Esophagus muscularis mucosa (tissue), 4 donors: ENCODE measurements around the gene GDPGP1. TPM values are rescaled to one million over a fixed set of nuclear protein-coding genes. Genes with fewer than 3 reads are reported as not detected.

Experiments
- DNase-seq: peaks from one replicate; pipeline ENCODE4 v3.0.0-alpha.2; 2017; ENCODE audit errors: extremely low spot score
- H3K27ac ChIP-seq, 4 donors: fragments of 200-600 bp; sonication (generic); replicated peaks in 1 of 4; 1 replicate in 3 of 4; 2 replicates in 1 of 4; pipeline ENCODE4 v1.5.1; 2016 to 2019; ENCODE audit warnings: mild to moderate bottlenecking in 1 of 4
- H3K27me3 ChIP-seq, 4 donors: fragments of 200-600 bp; sonication (generic); one replicate each; pipeline versions ENCODE4 v1.5.1 to v1.6.0; 2016 to 2019
- H3K36me3 ChIP-seq, 4 donors: fragments of 200-600 bp; sonication (generic); one replicate each; pipeline ENCODE4 v1.5.1; 2016 to 2019
- H3K4me1 ChIP-seq, 4 donors: fragments of 200-600 bp; sonication (generic); one replicate each; pipeline ENCODE4 v1.5.1; 2016 to 2019
- H3K4me3 ChIP-seq, 4 donors: fragments of 200-600 bp; sonication (generic); 1 replicate in 2 of 4; 2 replicates in 2 of 4; pipeline ENCODE4 v1.5.1; 2016 to 2019; ENCODE audit warnings: mild to moderate bottlenecking in 4 of 4, moderate library complexity in 1 of 4
- H3K9me3 ChIP-seq, 4 donors: fragments of 200-600 bp; sonication (generic); 1 replicate in 3 of 4; 2 replicates in 1 of 4; pipeline ENCODE4 v1.5.1; 2016 to 2019
- CTCF ChIP-seq, 3 experiments: fragments of 200-600 bp in 2 of 3; fragments of 450-650 bp in 1 of 3; sonication (generic) in 2 of 3; IDR thresholded peaks; one replicate each; pipeline ENCODE4 v1.5.1; 2017 to 2019; ENCODE audit warnings: antibody characterized with exemption in 3 of 3, mild to moderate bottlenecking in 2 of 3, moderate library complexity in 1 of 3
- EP300 ChIP-seq: sonication (generic); formaldehyde crosslinking; IDR thresholded peaks from one replicate; pipeline ENCODE4 v1.6.1; 2017; ENCODE audit warnings: antibody characterized with exemption
- POLR2A ChIP-seq: fragments of 450-650 bp; IDR thresholded peaks from one replicate; pipeline ENCODE4 v1.6.1; 2017; ENCODE audit warnings: antibody characterized with exemption, moderate library complexity, mild to moderate bottlenecking, low read depth
- POLR2AphosphoS5 ChIP-seq, 2 donors: sonication (generic); formaldehyde crosslinking; IDR thresholded peaks; one replicate each; pipeline ENCODE4 v1.6.1; 2017; ENCODE audit warnings: antibody characterized with exemption in 2 of 2
- WGBS: methylation state at CpG from one replicate; pipeline ENCODE4 v1.1.5; 2018; 5-methylcytosine and 5-hydroxymethylcytosine counted together
- intact Hi-C: fragments of 100-400 bp; cut with DNase I; formaldehyde crosslinking; loops from one replicate; pipeline ENCODE4 v1.15.1; 2023
- total RNA-seq, 4 donors: library from RNA; depleted of rRNA; stranded (reverse); fragments of >200 nt; gene quantifications; one replicate each; pipeline versions ENCODE4 v1.1.0 to v1.2.1, GENCODE V29; 2016

Gene GDPGP1
- total RNA-seq, 4 donors from 2014 or later: 3.8 to 7.4 (median 5.3) TPM

GRCh38 chr15:90221246-90221900, 12.6 kb upstream of the GDPGP1 start:
- H3K9me3 ChIP-seq: no peaks in the 10 kb centered on the region
- no peak overlapping the region for H3K4me3 ChIP-seq
- H3K4me1 ChIP-seq: peaks cover 12 to 45% (median 29%) of the 10 kb centered on the region in 4 donors
- H3K27ac ChIP-seq: peak overlapping the region; percentile 66 to 75 (median 70)
- intact Hi-C loops: no loop called here
- no peaks in the 10 kb centered on the region for H3K27me3 ChIP-seq
- WGBS: 51% methylated on average over 10 of the region's 14 CpGs
- TF ChIP-seq POLR2AphosphoS5 (IDR thresholded peaks at IDR 0.05) (peak; percentile 61 to 66), POLR2A (no peak), EP300 (no peak), CTCF (IDR thresholded peaks at IDR 0.05) (peak; percentile 87 to 89 (median 87))
- DNase-seq: no peak
- H3K36me3 ChIP-seq: peaks cover 39 to 76% (median 65%) of the 10 kb centered on the region in 4 donors

GRCh38 chr15:90222547-90222946, 11.5 kb upstream of the GDPGP1 start:
- intact Hi-C loops: no loop called here
- H3K4me3 ChIP-seq: no peak overlapping the region
- H3K4me1 ChIP-seq: peaks cover 12 to 45% (median 29%) of the 10 kb centered on the region in 4 donors
- DNase-seq: no peak
- TF ChIP-seq CTCF (IDR thresholded peaks at IDR 0.05): no peak
- TF ChIP-seq POLR2AphosphoS5 (IDR thresholded peaks at IDR 0.05): no peak
- no peak for TF ChIP-seq EP300
- TF ChIP-seq POLR2A: no peak
- H3K9me3 ChIP-seq: no peaks in the 10 kb centered on the region
- no peak overlapping the region for H3K27ac ChIP-seq
- H3K27me3 ChIP-seq: no peaks in the 10 kb centered on the region
- WGBS: 68% methylated on average over 2 of the region's 2 CpGs
- H3K36me3 ChIP-seq: peaks cover 40 to 82% (median 68%) of the 10 kb centered on the region in 4 donors

- H3K36me3 ChIP-seq: peaks cover 44 to 82% (median 69%) of the 10 kb centered on the region in 4 donors
- H3K27me3 ChIP-seq: no peaks in the 10 kb centered on the region
- TF ChIP-seq POLR2AphosphoS5 (IDR thresholded peaks at IDR 0.05) (no peak), EP300 (no peak)
- H3K4me3 ChIP-seq: no peak overlapping the region
- peaks cover 12 to 51% (median 34%) of the 10 kb centered on the region in 4 donors for H3K4me1 ChIP-seq
- H3K27ac ChIP-seq: no peak overlapping the region
- H3K9me3 ChIP-seq: no peaks in the 10 kb centered on the region
- intact Hi-C loops: no loop called here
- no peak for DNase-seq
- WGBS: 90% methylated on average over 14 of the region's 22 CpGs
Observed at GRCh38 chr15:90223441-90224165, 10.4 kb upstream of the GDPGP1 start.

GRCh38 chr15:90225047-90225446, 9.0 kb upstream of the GDPGP1 start:
- Histone ChIP-seq H3K36me3 (peaks cover 47 to 93% (median 83%) of the 10 kb centered on the region in 4 donors), H3K4me3 (no peak overlapping the region), H3K4me1 (peaks cover 16 to 52% (median 36%) of the 10 kb centered on the region in 4 donors), H3K9me3 (no peaks in the 10 kb centered on the region), H3K27ac (no peak overlapping the region), H3K27me3 (no peaks in the 10 kb centered on the region)
- DNase-seq: no peak
- no peak for TF ChIP-seq POLR2A
- no peak for TF ChIP-seq POLR2AphosphoS5 (IDR thresholded peaks at IDR 0.05)
- no peak for TF ChIP-seq CTCF (IDR thresholded peaks at IDR 0.05)
- TF ChIP-seq EP300: no peak
- WGBS: 91% methylated on average over 16 of the region's 17 CpGs
- intact Hi-C loops: no loop called here

GRCh38 chr15:90225504-90226234, 8.3 kb upstream of the GDPGP1 start:
- TF ChIP-seq EP300 (no peak), POLR2AphosphoS5 (IDR thresholded peaks at IDR 0.05) (no peak), POLR2A (no peak), CTCF (IDR thresholded peaks at IDR 0.05) (no peak)
- peaks cover 22 to 54% (median 38%) of the 10 kb centered on the region in 4 donors for H3K4me1 ChIP-seq
- WGBS: 86% methylated on average over 16 of the region's 18 CpGs
- DNase-seq: no peak
- H3K27me3 ChIP-seq: no peaks in the 10 kb centered on the region
- peaks cover 47 to 97% (median 89%) of the 10 kb centered on the region in 4 donors for H3K36me3 ChIP-seq
- no peak overlapping the region for H3K27ac ChIP-seq
- H3K4me3 ChIP-seq: no peak overlapping the region
- H3K9me3 ChIP-seq: no peaks in the 10 kb centered on the region
- intact Hi-C loops: no loop called here
